ENCODE measurements around the gene UBE2I.
A peak's percentile ranks its signal among the peaks of the same experiment; 100 is the strongest.
"Not testable (repeated sequence)": the region's sequence is repeated elsewhere in the genome, so short reads cannot be mapped to it uniquely, and the experiment has no call there.

UBE2I gene

GRCh38 chr16:1328961-1329360, 19.5 kb downstream of the UBE2I start:
- Histone ChIP-seq H3K4me1 (ENCODE audit: low read length) (peaks cover 18% of the 10 kb centered on the region), H3K27me3 (replicated peaks; ENCODE audit: insufficient read depth, low read length) (peaks cover 13% of the 10 kb centered on the region)
- H3K4me2 ChIP-seq (ENCODE audit: low read depth, low read length); H3K9me2 ChIP-seq (replicated peaks; ENCODE audit: insufficient read depth, low read length); H3K79me2 ChIP-seq (ENCODE audit: low read length); DNase-seq; H3F3A ChIP-seq (ENCODE audit: insufficient read depth, low read length); H3K27ac ChIP-seq (ENCODE audit: low read length); H4K20me1 ChIP-seq (ENCODE audit: insufficient read depth, low read length); H3K9me3 ChIP-seq (replicated peaks; ENCODE audit: insufficient read depth, low read length); H3K9ac ChIP-seq (ENCODE audit: low read length); H3K4me3 ChIP-seq (ENCODE audit: low read length); H3K36me3 ChIP-seq (replicated peaks; ENCODE audit: insufficient read depth, low read length); H2AFZ ChIP-seq (ENCODE audit: low read length): not testable (repeated sequence)

GRCh38 chr16:1330260-1330914, 21.0 kb downstream of the UBE2I start:
- Histone ChIP-seq H4K20me1 (ENCODE audit: insufficient read depth, low read length) (no peaks in the 10 kb centered on the region), H3K79me2 (ENCODE audit: low read length) (no peaks in the 10 kb centered on the region), H3K4me1 (ENCODE audit: low read length) (peaks cover 18% of the 10 kb centered on the region), H3K27ac (ENCODE audit: low read length) (no peak overlapping the region), H3K9ac (ENCODE audit: low read length) (no peak overlapping the region), H3K4me2 (ENCODE audit: low read depth, low read length) (no peak overlapping the region), H3K9me2 (replicated peaks; ENCODE audit: insufficient read depth, low read length) (no peaks in the 10 kb centered on the region), H3K27me3 (replicated peaks; ENCODE audit: insufficient read depth, low read length) (peaks cover 27% of the 10 kb centered on the region), H3K4me3 (ENCODE audit: low read length) (no peak overlapping the region), H3F3A (ENCODE audit: insufficient read depth, low read length) (no peaks in the 10 kb centered on the region), H2AFZ (ENCODE audit: low read length) (no peak overlapping the region), H3K9me3 (replicated peaks; ENCODE audit: insufficient read depth, low read length) (no peaks in the 10 kb centered on the region), H3K36me3 (replicated peaks; ENCODE audit: insufficient read depth, low read length) (no peaks in the 10 kb centered on the region)
- peak; percentile 20 for DNase-seq
- TF ChIP-seq EZH2 (optimal IDR thresholded peaks at IDR 0.05; ENCODE audit: low read depth, low read length) (no peak), EZH2phosphoT487 (IDR thresholded peaks at IDR 0.05; ENCODE audit: low read length) (no peak)
- TF ChIP-seq, protein P1, sequence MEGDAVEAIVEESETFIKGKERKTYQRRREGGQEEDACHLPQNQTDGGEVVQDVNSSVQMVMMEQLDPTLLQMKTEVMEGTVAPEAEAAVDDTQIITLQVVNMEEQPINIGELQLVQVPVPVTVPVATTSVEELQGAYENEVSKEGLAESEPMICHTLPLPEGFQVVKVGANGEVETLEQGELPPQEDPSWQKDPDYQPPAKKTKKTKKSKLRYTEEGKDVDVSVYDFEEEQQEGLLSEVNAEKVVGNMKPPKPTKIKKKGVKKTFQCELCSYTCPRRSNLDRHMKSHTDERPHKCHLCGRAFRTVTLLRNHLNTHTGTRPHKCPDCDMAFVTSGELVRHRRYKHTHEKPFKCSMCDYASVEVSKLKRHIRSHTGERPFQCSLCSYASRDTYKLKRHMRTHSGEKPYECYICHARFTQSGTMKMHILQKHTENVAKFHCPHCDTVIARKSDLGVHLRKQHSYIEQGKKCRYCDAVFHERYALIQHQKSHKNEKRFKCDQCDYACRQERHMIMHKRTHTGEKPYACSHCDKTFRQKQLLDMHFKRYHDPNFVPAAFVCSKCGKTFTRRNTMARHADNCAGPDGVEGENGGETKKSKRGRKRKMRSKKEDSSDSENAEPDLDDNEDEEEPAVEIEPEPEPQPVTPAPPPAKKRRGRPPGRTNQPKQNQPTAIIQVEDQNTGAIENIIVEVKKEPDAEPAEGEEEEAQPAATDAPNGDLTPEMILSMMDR (IDR thresholded peaks at IDR 0.05; ENCODE audit: low read length): peak; percentile 73

DNA sequence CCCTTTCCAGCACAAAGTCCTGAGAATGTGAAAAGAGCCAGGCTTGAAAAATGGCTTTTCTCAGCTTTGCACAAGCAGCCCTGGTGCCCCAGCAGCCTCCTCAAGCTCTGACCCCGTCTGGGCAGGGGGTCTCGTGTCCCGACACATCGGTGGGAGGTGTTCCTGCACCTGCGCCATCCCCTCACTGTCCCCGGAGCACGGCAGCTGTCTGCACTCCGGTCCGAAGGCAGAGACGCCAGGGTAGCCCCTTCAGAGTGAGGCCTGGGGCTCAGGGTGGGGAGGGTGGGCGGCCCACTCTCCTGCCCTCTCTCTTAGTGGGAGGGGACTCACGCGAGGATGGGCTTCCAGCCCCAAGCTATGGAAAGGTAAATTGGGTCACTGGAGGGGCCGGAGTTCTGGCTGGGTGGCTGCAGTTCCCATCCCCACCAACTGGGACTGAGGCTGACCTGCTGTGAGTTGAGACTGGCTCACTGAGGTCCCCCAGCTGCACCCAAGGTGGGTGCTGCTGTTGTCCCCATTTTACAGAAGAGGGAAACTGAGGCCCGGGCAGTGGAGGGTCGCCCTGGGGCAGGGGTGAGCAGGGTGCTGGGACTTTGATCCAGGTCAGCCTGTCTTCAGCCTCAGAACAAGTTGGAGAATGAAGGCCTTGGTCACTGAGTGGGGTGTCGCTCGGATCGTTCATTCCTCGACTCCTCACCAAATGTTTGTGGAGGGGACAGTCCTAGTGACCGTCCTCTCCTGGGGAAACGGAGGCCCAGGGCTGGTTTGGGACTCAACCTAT, 21.7 kb downstream of the UBE2I start:
- H3K9ac ChIP-seq (ENCODE audit: low read length): peak overlapping the region; percentile 92
- no peaks in the 10 kb centered on the region for H3K79me2 ChIP-seq (ENCODE audit: low read length)
- H3K27ac ChIP-seq (ENCODE audit: low read length): peak overlapping the region; percentile 58; the same call in 1 of the 2 replicates
- DNase-seq: no peak
- H3K9me2 ChIP-seq (replicated peaks; ENCODE audit: insufficient read depth, low read length): no peaks in the 10 kb centered on the region
- TF ChIP-seq EZH2 (optimal IDR thresholded peaks at IDR 0.05; ENCODE audit: low read depth, low read length): no peak
- TF ChIP-seq, protein P1 (IDR thresholded peaks at IDR 0.05; ENCODE audit: low read length): peak; percentile 8; the same call in 1 of the 2 replicates
- peaks cover 18% of the 10 kb centered on the region for H3K4me1 ChIP-seq (ENCODE audit: low read length)
- H3K27me3 ChIP-seq (replicated peaks; ENCODE audit: insufficient read depth, low read length): peaks cover 35% of the 10 kb centered on the region
- no peaks in the 10 kb centered on the region for H3K9me3 ChIP-seq (replicated peaks; ENCODE audit: insufficient read depth, low read length)
- H3F3A ChIP-seq (ENCODE audit: insufficient read depth, low read length): no peaks in the 10 kb centered on the region
- H3K4me3 ChIP-seq (ENCODE audit: low read length): peak overlapping the region; percentile 74
- H3K36me3 ChIP-seq (replicated peaks; ENCODE audit: insufficient read depth, low read length): no peaks in the 10 kb centered on the region
- H4K20me1 ChIP-seq (ENCODE audit: insufficient read depth, low read length): no peaks in the 10 kb centered on the region
- peak overlapping the region; percentile 100 for H3K4me2 ChIP-seq (ENCODE audit: low read depth, low read length)
- peak overlapping the region; percentile 89 for H2AFZ ChIP-seq (ENCODE audit: low read length)
